ENCODE results near the gene UBE3A.
"Not testable (repeated sequence)": the region's sequence is repeated elsewhere in the genome, so short reads cannot be mapped to it uniquely, and the experiment has no call there.

Gene UBE3A

GRCh38 chr15:25437777-25438600 is 835 bp downstream of the UBE3A start:
- DNase-seq (ENCODE audit: low read depth), result peak; percentile 58

DNA sequence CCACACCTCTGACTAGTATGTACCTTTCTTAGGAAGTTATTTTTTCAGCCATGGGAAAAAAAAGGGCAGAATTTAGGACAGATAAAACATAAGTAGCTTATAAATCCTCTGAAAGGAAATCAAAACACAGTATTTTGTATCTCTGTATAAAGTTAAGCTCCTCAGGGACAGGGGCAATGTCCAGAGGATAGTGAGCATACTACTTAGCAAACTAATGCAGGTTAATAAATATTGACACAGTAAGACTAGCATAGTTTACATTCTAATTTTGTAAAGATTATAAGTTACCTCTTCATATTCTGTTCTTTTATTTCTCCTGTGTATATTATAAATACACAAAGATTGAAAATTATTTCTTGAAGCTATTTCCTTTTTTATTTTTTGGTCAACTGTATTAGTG is 2.1 kb downstream of the UBE3A start:
- no peak for DNase-seq (ENCODE audit: low read depth)

- no peak for DNase-seq (ENCODE audit: low read depth)
These were observed 3.2 kb downstream of the UBE3A start for GRCh38 chr15:25435474-25436243.

- DNase-seq (ENCODE audit: low read depth), result peak; percentile 37
These were observed 5.5 kb downstream of the UBE3A start for GRCh38 chr15:25433118-25433865.

DNA sequence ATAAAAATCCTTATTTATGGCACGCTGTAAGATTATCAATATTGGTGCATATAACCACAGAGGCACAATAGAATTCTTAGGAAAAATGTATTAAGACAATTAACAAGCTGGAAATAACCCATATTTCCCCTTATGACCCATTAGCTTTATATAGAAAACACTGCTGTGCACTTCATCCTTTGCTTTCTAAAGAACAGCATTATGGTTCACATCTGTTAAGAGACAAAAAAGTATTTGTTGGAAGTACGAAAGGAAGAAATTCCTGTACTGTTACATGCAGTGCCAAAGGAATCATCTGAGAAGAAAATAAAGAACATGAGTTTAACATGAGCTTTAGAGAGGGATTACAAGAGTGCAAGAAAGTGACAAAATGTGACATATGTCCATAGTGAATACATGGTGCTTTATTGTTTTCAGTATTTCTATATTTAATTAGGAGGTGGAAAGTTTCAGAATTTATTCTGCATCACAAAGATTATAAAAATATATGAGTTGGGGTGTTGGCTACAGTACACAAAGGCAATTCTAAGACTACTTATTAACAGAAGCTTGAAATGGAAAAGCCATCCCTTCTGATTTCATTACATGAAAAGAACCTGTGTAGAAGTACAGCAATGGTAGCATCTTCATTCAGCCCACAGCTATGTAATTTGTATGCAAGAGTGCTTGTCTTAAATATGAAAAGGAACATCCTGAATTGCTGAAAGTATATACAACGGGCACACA is 6.8 kb downstream of the UBE3A start:
- no peak for DNase-seq (ENCODE audit: low read depth)

- no peak for DNase-seq (ENCODE audit: low read depth)
These were observed 11.0 kb downstream of the UBE3A start for GRCh38 chr15:25427861-25428260.

GRCh38 chr15:25426896-25427610 is 11.8 kb downstream of the UBE3A start:
- DNase-seq (ENCODE audit: low read depth), result no peak

GRCh38 chr15:25424073-25424472 is 14.8 kb downstream of the UBE3A start:
- DNase-seq (ENCODE audit: low read depth), result no peak

- DNase-seq (ENCODE audit: low read depth), result no peak
These were observed 16.8 kb downstream of the UBE3A start for GRCh38 chr15:25422021-25422420.

- no peak for DNase-seq (ENCODE audit: low read depth)
These were observed 20.6 kb downstream of the UBE3A start for GRCh38 chr15:25418202-25418601.

- no peak for DNase-seq (ENCODE audit: low read depth)
These were observed 21.2 kb downstream of the UBE3A start for GRCh38 chr15:25417604-25418003.

DNA sequence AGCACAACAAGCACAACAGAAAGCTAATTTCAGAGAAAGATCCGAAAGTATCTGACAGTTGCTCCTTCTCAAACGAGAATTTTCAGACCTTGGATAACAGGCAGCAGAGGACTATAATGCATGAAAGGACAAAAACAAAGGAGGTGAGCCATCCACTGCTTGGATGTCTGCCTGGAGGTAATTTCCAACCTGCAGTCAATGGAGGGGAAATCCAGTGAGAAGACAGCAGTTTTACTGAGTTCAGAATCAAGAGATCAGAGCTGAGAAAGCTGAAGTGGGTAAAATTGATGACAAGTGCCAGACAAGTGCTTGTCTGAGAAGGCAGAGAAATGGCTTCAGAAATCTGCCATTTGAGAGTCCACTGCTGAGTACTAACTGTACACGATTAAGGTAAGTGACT is 22.1 kb downstream of the UBE3A start:
- DNase-seq (ENCODE audit: low read depth), result no peak

- DNase-seq (ENCODE audit: low read depth), result no peak
These were observed 23.1 kb downstream of the UBE3A start for GRCh38 chr15:25415707-25416106.

DNA sequence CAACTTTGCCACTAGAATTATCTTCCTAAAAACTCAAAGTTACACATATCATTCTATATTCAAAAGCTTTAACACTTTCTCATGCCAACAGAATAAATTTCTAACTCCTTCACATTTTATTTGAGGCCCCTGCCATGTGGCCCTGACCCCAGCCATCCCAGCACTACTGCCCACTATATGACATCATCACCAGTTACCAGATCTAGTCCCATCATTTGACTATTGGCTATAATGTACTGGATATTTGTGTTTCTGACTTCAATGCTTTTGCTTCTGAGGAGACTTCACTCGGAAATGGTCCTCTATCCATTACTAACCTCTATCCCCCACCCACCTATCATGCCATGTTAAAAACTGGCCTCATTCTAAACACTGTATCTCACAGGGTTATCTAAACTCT is 23.6 kb downstream of the UBE3A start:
- DNase-seq (ENCODE audit: low read depth), result no peak

GRCh38 chr15:25410649-25411048 is 28.2 kb downstream of the UBE3A start:
- peak; percentile 65 for DNase-seq (ENCODE audit: low read depth)

GRCh38 chr15:25409731-25410130 is 29.1 kb downstream of the UBE3A start:
- DNase-seq (ENCODE audit: low read depth), result not testable (repeated sequence)

- DNase-seq (ENCODE audit: low read depth), result no peak
These were observed 29.9 kb downstream of the UBE3A start for GRCh38 chr15:25408929-25409328.

- no peak for DNase-seq (ENCODE audit: low read depth)
These were observed 30.4 kb downstream of the UBE3A start for GRCh38 chr15:25408428-25408827.

- DNase-seq (ENCODE audit: low read depth), result no peak
These were observed 30.9 kb downstream of the UBE3A start for GRCh38 chr15:25407950-25408349.

DNA sequence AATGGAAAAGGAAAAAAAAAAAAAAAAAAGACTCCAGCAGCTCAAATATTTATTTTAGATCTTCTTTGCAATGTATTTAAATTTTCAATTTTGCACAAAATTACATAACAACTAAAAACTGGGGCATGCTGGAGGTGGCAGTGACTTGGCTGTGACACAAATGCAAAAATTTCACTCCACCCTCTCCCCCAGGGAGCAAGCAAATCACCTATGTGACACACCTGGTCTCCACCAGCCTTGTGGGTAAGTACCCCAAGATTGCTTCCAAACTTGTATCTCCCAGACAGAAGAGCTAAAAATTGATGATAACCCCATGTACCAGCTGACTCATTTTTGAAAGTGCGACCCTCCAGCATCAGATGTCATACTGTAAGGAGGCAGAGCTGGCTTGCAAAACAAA is 32.0 kb downstream of the UBE3A start:
- DNase-seq (ENCODE audit: low read depth), result no peak

DNA sequence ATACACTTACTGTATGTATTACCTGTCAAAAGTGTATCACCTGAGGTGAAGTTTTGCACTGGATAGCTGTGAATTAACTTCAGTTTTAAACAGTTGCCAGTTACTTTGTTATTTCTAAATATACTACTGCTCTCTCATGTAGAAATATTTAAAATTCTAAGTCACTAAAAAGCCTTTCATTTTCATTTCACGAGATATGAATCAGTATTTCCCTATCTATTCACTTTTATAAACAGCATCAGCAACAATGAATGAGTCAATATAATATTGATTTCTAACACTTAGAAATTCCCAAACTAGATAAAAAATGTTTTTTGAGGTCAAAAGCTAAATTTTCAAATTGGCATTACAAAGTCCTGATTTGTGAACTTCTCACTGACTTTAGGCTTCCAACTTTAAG is 32.6 kb downstream of the UBE3A start:
- DNase-seq (ENCODE audit: low read depth), result no peak
